Liver (tissue), 9 donors: ENCODE data around the gene MDP1. TPM values are rescaled to one million over a fixed set of nuclear protein-coding genes. Genes with fewer than 3 reads are reported as not detected.
"Not testable (repeated sequence)": the region's sequence is repeated elsewhere in the genome, so short reads cannot be mapped to it uniquely, and the experiment has no call there.

Source experiments
- DNase-seq: peaks from one replicate; pipeline ENCODE4 v3.0.0-alpha.2; 2017; ENCODE audit warnings: low spot score
- H3K27ac ChIP-seq, 2 donors: one replicate each; pipeline ENCODE4 v1.7.0; 2013; ENCODE audit warnings: inconsistent platforms in 2 of 2, low read length in 2 of 2, control low read depth in 1 of 2, low read depth in 1 of 2, mild to moderate bottlenecking in 1 of 2
- H3K27me3 ChIP-seq, 4 donors: one replicate each; pipeline versions ENCODE4 v1.6.1 to v1.7.0; 2013; ENCODE audit warnings: low read length in 3 of 4, inconsistent platforms in 1 of 4, mild to moderate bottlenecking in 1 of 4, moderate library complexity in 1 of 4; ENCODE audit not compliant: control insufficient read depth in 4 of 4, insufficient read depth in 4 of 4
- H3K36me3 ChIP-seq, 4 donors: one replicate each; pipeline versions ENCODE4 v1.6.1 to v1.7.0; 2013; ENCODE audit warnings: low read length in 3 of 4, mild to moderate bottlenecking in 3 of 4, low read depth in 1 of 4, moderate library complexity in 1 of 4; ENCODE audit not compliant: control insufficient read depth in 4 of 4, insufficient read depth in 3 of 4
- H3K4me1 ChIP-seq, 4 donors: one replicate each; pipeline versions ENCODE4 v1.6.1 to v1.7.0; 2013; ENCODE audit warnings: low read length in 3 of 4, mild to moderate bottlenecking in 3 of 4, moderate library complexity in 1 of 4; ENCODE audit not compliant: control insufficient read depth in 4 of 4, insufficient read depth in 4 of 4
- H3K4me3 ChIP-seq, 3 donors: one replicate each; pipeline versions ENCODE4 v1.6.1 to v1.7.0; 2013; ENCODE audit warnings: low read length in 3 of 3, control low read depth in 1 of 3, low read depth in 1 of 3, mild to moderate bottlenecking in 1 of 3
- H3K9ac ChIP-seq, 2 donors: one replicate each; pipeline ENCODE4 v1.7.0; 2013; ENCODE audit warnings: low read length in 2 of 2, mild to moderate bottlenecking in 2 of 2, moderate library complexity in 2 of 2, control low read depth in 1 of 2, low read depth in 1 of 2
- H3K9me3 ChIP-seq, 4 donors: one replicate each; pipeline versions ENCODE4 v1.6.1 to v1.7.0; 2013; ENCODE audit warnings: low read length in 3 of 4; ENCODE audit not compliant: control insufficient read depth in 4 of 4
- ATF3 ChIP-seq: IDR thresholded peaks from 2 replicates; pipeline ENCODE4 v1.6.1; 2016; ENCODE audit warnings: antibody characterized with exemption
- EGR1 ChIP-seq, 2 donors: IDR thresholded peaks; 2 replicates each; pipeline ENCODE4 v1.6.1; 2016 to 2018; ENCODE audit warnings: antibody characterized with exemption in 2 of 2, low read depth in 2 of 2
- FOXA1 ChIP-seq: IDR thresholded peaks from 2 replicates; pipeline ENCODE4 v1.6.1; 2016; ENCODE audit warnings: antibody characterized with exemption
- FOXA2 ChIP-seq: IDR thresholded peaks from 2 replicates; pipeline ENCODE4 v1.6.1; 2016; ENCODE audit warnings: antibody characterized with exemption
- GABPA ChIP-seq, 2 donors: IDR thresholded peaks in 1 of 2; conservative IDR thresholded peaks in 1 of 2; 2 replicates each; pipeline ENCODE4 v1.6.1; 2016; ENCODE audit warnings: antibody characterized with exemption in 2 of 2, mild to moderate bottlenecking in 1 of 2, moderate library complexity in 1 of 2
- HNF4A ChIP-seq, 2 donors: conservative IDR thresholded peaks; 2 replicates each; pipeline ENCODE4 v1.6.1; 2016; ENCODE audit warnings: antibody characterized with exemption in 2 of 2, mild to moderate bottlenecking in 2 of 2
- NR2F2 ChIP-seq: IDR thresholded peaks from 2 replicates; pipeline ENCODE4 v1.6.1; 2016; ENCODE audit warnings: antibody characterized with exemption
- RAD21 ChIP-seq, 2 donors: IDR thresholded peaks; 2 replicates each; pipeline ENCODE4 v1.6.1; 2016; ENCODE audit warnings: antibody characterized with exemption in 2 of 2, mild to moderate bottlenecking in 2 of 2
- RXRA ChIP-seq, 2 donors: IDR thresholded peaks; 2 replicates each; pipeline ENCODE4 v1.6.1; 2017 to 2018; ENCODE audit warnings: antibody characterized with exemption in 2 of 2, mild to moderate bottlenecking in 1 of 2
- SP1 ChIP-seq: IDR thresholded peaks from 2 replicates; pipeline ENCODE4 v1.6.1; 2018; ENCODE audit warnings: antibody characterized with exemption, mild to moderate bottlenecking
- TAF1 ChIP-seq: conservative IDR thresholded peaks from 2 replicates; pipeline ENCODE4 v1.6.1; 2016; ENCODE audit warnings: antibody characterized with exemption, mild to moderate bottlenecking
- YY1 ChIP-seq: IDR thresholded peaks from 2 replicates; pipeline ENCODE4 v1.6.1; 2016; ENCODE audit warnings: antibody characterized with exemption, mild to moderate bottlenecking
- WGBS: extraction: QIAGEN DNeasy Blood & Tissue Kit; methylation state at CpG from one replicate; pipeline ENCODE4 v1.1.7; 2013; 5-methylcytosine and 5-hydroxymethylcytosine counted together
- polyA plus RNA-seq, 2 donors: library from polyadenylated mRNA; stranded (reverse) in 1 of 2; unstranded in 1 of 2; fragments of 200-250 nt in 1 of 2; fragments of >200 nt in 1 of 2; fragmentation: Nextera tagmentation in 1 of 2; extraction: Ambion mirVana in 1 of 2; gene quantifications; one replicate each; pipeline versions ENCODE4 v1.2.1 to v1.2.3, GENCODE V29; 2013 to 2015
- total RNA-seq, 2 donors: library from RNA; depleted of rRNA; stranded (reverse); fragments of >200 nt; gene quantifications; one replicate each; pipeline ENCODE4 v1.2.3, GENCODE V29; 2014
- TF ChIP-seq, protein P1 (sequence below): IDR thresholded peaks from 2 replicates; pipeline ENCODE4 v1.6.1; 2016; ENCODE audit warnings: antibody characterized with exemption
- TF ChIP-seq, protein P2 (sequence below): fragments of 150-350 bp; IDR thresholded peaks from 2 replicates; pipeline ENCODE4 v1.5.1; 2017; ENCODE audit warnings: improper control_type of control experiment, low read depth, low read length; ENCODE audit not compliant: missing input control
- TF ChIP-seq, protein P3 (sequence below): IDR thresholded peaks from 2 replicates; pipeline ENCODE4 v1.6.1; 2016; ENCODE audit warnings: antibody characterized with exemption
- TF ChIP-seq, protein P4 (sequence below): IDR thresholded peaks from 2 replicates; pipeline ENCODE4 v1.6.1; 2016; ENCODE audit warnings: antibody characterized with exemption, mild to moderate bottlenecking
- donor health status: healthy.
- donor health status: healthy.
- donor health status: healthy.
- donor health status: healthy.
- donor health status: healthy.

The MDP1 gene
- total and polyA plus RNA-seq, 4 donors = 3.2 to 13.4 (median 7.0) TPM

DNA sequence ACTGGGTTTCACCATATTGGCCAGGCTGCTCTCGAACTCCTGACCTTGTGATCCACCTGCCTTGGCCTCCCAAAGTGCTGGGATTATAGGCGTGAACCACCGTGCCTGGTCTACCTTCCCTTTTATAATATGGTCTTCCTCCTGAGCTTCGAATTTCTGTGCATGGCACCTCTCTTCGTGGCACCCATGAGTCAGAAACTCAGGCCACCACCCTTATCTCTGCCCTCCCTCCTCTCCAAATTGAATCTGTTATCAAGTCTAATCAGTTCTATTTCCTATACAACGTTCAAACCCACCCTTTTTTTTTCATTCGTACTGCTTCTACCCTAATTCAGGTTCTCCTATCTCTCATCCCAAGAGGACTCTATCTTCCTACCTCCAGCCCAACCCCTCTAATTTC, 31.6 kb upstream of the MDP1 start (continued):
- TF ChIP-seq TAF1 (no peak), YY1 (no peak)

DNA sequence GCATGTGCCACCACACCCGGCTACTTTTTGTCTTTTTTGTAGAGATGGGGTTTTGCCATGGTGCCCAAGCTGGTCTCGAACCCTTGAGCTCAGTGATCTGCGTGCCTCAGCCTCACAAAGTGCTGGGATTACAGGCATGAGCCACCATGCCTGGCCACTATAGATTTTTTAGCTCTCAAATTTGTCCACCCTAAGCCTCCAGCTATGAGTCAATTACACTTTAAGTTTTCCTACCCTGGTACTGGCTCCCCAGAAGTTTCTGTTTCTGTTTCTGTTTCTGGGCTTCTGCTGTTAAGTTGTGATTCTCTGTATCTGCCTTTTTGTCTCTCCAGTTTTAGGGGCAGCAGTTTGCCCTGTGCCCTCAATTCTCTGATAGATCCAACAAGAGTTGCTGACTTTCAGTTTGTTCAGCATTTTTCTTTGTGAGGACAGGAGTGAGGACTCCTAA, 30.9 kb upstream of the MDP1 start:
- H3K27me3 ChIP-seq = no peaks in the 10 kb centered on the region
- DNase-seq = no peak
- no peak overlapping the region for H3K4me3 ChIP-seq
- no peak overlapping the region for H3K9ac ChIP-seq
- WGBS = 85% methylated on average over 3 of the region's 3 CpGs
- peak overlapping the region; percentile 61 to 64 for H3K27ac ChIP-seq
- no peaks in the 10 kb centered on the region for H3K9me3 ChIP-seq
- TF ChIP-seq, protein P1, sequence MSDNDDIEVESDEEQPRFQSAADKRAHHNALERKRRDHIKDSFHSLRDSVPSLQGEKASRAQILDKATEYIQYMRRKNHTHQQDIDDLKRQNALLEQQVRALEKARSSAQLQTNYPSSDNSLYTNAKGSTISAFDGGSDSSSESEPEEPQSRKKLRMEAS = no peak
- TF ChIP-seq RXRA (IDR thresholded peaks at IDR 0.05) (no peak), HNF4A (conservative IDR thresholded peaks at IDR 0.05) (peak in 1 of 2 donors; percentile 9), RAD21 (IDR thresholded peaks at IDR 0.05) (no peak)
- H3K36me3 ChIP-seq = no peaks in the 10 kb centered on the region
- H3K4me1 ChIP-seq = peaks cover 2 to 18% (median 8%) of the 10 kb centered on the region in 4 donors

DNA sequence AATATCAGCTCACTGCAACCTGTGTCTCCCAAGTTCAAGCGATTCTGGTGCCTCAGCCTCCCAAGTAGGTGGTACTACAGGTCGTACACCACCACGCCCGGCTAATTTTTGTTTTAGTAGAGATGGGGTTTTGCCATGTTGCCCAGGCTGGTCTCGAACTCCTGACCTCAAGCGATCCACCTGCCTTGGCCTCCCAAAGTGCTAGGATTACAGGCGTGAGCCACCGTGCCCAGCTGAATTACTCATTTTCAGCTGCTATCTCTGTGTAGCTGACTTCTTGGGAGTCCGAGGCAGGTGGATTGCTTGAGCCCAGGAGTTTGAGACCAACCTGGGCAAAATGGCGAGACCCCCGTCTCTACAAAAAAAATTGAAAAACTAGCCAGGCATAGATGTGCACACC, 29.5 kb upstream of the MDP1 start:
- not testable (repeated sequence) for H3K4me3 ChIP-seq, H3K27ac ChIP-seq, H3K27me3 ChIP-seq, DNase-seq, H3K36me3 ChIP-seq, H3K9me3 ChIP-seq, H3K9ac ChIP-seq
- H3K4me1 ChIP-seq = peaks cover 10 to 32% (median 20%) of the 10 kb centered on the region in 4 donors
- WGBS = 95% methylated on average over 11 of the region's 11 CpGs

DNA sequence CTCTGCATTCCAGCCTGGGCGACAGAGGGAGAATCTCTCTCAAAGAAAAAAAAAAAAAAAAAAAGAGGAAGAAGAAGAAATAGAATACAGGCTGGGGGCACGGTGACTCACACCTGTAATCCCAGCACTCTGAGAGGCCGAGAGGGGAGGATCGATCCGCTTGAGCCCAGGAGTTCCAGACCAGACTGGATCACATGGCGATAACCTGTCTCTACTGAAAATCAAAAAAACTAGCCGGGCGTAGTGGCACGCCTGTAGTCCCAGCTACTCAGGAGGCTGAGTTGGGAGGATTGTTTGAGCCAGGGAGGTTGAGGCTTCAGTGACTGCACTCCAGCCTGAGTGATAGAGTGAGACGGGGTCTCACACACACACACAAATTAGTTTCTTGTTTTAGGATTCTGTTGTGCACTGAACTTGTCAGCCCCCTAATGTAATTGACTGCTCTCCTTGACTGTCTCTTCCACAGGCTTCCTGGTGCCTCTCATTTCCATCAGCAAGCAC, 27.5 kb upstream of the MDP1 start:
- H3K4me1 ChIP-seq = peaks cover 10 to 47% (median 27%) of the 10 kb centered on the region in 4 donors
- H3K27me3 ChIP-seq = no peaks in the 10 kb centered on the region
- H3K9ac ChIP-seq = peak overlapping the region; percentile 56 to 92
- peaks cover 5 to 26% (median 23%) of the 10 kb centered on the region in 4 donors for H3K36me3 ChIP-seq
- H3K9me3 ChIP-seq = no peaks in the 10 kb centered on the region
- TF ChIP-seq SP1 (no peak), EGR1 (IDR thresholded peaks at IDR 0.05; ENCODE audit: low read depth in 2 of 2) (no peak), GABPA (IDR thresholded peaks at IDR 0.05 in 1 of 2, conservative IDR thresholded peaks at IDR 0.05 in 1 of 2) (no peak), NR2F2 (no peak), RXRA (IDR thresholded peaks at IDR 0.05) (no peak), HNF4A (conservative IDR thresholded peaks at IDR 0.05) (no peak), FOXA2 (no peak), FOXA1 (no peak), ATF3 (no peak), RAD21 (IDR thresholded peaks at IDR 0.05) (no peak), YY1 (no peak), TAF1 (no peak)
- TF ChIP-seq, protein P1 = no peak
- TF ChIP-seq, protein P2, sequence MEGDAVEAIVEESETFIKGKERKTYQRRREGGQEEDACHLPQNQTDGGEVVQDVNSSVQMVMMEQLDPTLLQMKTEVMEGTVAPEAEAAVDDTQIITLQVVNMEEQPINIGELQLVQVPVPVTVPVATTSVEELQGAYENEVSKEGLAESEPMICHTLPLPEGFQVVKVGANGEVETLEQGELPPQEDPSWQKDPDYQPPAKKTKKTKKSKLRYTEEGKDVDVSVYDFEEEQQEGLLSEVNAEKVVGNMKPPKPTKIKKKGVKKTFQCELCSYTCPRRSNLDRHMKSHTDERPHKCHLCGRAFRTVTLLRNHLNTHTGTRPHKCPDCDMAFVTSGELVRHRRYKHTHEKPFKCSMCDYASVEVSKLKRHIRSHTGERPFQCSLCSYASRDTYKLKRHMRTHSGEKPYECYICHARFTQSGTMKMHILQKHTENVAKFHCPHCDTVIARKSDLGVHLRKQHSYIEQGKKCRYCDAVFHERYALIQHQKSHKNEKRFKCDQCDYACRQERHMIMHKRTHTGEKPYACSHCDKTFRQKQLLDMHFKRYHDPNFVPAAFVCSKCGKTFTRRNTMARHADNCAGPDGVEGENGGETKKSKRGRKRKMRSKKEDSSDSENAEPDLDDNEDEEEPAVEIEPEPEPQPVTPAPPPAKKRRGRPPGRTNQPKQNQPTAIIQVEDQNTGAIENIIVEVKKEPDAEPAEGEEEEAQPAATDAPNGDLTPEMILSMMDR = no peak
- TF ChIP-seq, protein P3, sequence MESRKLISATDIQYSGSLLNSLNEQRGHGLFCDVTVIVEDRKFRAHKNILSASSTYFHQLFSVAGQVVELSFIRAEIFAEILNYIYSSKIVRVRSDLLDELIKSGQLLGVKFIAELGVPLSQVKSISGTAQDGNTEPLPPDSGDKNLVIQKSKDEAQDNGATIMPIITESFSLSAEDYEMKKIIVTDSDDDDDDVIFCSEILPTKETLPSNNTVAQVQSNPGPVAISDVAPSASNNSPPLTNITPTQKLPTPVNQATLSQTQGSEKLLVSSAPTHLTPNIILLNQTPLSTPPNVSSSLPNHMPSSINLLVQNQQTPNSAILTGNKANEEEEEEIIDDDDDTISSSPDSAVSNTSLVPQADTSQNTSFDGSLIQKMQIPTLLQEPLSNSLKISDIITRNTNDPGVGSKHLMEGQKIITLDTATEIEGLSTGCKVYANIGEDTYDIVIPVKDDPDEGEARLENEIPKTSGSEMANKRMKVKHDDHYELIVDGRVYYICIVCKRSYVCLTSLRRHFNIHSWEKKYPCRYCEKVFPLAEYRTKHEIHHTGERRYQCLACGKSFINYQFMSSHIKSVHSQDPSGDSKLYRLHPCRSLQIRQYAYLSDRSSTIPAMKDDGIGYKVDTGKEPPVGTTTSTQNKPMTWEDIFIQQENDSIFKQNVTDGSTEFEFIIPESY = no peak
- TF ChIP-seq, protein P4, sequence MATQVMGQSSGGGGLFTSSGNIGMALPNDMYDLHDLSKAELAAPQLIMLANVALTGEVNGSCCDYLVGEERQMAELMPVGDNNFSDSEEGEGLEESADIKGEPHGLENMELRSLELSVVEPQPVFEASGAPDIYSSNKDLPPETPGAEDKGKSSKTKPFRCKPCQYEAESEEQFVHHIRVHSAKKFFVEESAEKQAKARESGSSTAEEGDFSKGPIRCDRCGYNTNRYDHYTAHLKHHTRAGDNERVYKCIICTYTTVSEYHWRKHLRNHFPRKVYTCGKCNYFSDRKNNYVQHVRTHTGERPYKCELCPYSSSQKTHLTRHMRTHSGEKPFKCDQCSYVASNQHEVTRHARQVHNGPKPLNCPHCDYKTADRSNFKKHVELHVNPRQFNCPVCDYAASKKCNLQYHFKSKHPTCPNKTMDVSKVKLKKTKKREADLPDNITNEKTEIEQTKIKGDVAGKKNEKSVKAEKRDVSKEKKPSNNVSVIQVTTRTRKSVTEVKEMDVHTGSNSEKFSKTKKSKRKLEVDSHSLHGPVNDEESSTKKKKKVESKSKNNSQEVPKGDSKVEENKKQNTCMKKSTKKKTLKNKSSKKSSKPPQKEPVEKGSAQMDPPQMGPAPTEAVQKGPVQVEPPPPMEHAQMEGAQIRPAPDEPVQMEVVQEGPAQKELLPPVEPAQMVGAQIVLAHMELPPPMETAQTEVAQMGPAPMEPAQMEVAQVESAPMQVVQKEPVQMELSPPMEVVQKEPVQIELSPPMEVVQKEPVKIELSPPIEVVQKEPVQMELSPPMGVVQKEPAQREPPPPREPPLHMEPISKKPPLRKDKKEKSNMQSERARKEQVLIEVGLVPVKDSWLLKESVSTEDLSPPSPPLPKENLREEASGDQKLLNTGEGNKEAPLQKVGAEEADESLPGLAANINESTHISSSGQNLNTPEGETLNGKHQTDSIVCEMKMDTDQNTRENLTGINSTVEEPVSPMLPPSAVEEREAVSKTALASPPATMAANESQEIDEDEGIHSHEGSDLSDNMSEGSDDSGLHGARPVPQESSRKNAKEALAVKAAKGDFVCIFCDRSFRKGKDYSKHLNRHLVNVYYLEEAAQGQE = no peak
- 55% methylated on average over 10 of the region's 10 CpGs for WGBS
- H3K27ac ChIP-seq = peak overlapping the region; percentile 99 to 100
- DNase-seq = peak; percentile 34
- peak overlapping the region in 1 of 3 donors; percentile 60 for H3K4me3 ChIP-seq
